Central memory CD8-positive, alpha-beta T cell (primary cell): ENCODE data around the gene LMX1A.

ENCODE experiments used
- ATAC-seq: fragments of 150-1000 bp; cut with Tn5 transposase; replicated peaks from 2 replicates; pipeline ENCODE4 v1.10.0; 2022; ENCODE audit warnings: mild to moderate bottlenecking, moderate FRiP score, moderate number of reproducible peaks; ENCODE audit not compliant: poor library complexity, severe bottlenecking; ENCODE audit errors: extremely low read depth
- DNase-seq, 2 donors: peaks; one replicate each; pipeline ENCODE4 v3.0.0; 2021; ENCODE audit warnings: low spot score in 2 of 2
- H3K27ac Mint-ChIP-seq: one replicate; pipeline ENCODE4 v1.8.0; 2022; ENCODE audit warnings: low read depth, mild to moderate bottlenecking, moderate library complexity, mixed read lengths
- H3K27me3 Mint-ChIP-seq: one replicate; pipeline ENCODE4 v1.8.0; 2022; ENCODE audit warnings: mixed read lengths
- H3K36me3 Mint-ChIP-seq: one replicate; pipeline ENCODE4 v1.8.0; 2022; ENCODE audit warnings: mild to moderate bottlenecking, moderate library complexity, mixed read lengths; ENCODE audit not compliant: insufficient read depth
- H3K4me1 Mint-ChIP-seq: one replicate; pipeline ENCODE4 v1.8.0; 2022; ENCODE audit warnings: mixed read lengths
- H3K4me3 Mint-ChIP-seq: one replicate; pipeline ENCODE4 v1.8.0; 2022; ENCODE audit warnings: mild to moderate bottlenecking, moderate library complexity, mixed read lengths
- H3K9me3 Mint-ChIP-seq: one replicate; pipeline ENCODE4 v1.8.0; 2022; ENCODE audit warnings: mixed read lengths

The LMX1A gene

DNA sequence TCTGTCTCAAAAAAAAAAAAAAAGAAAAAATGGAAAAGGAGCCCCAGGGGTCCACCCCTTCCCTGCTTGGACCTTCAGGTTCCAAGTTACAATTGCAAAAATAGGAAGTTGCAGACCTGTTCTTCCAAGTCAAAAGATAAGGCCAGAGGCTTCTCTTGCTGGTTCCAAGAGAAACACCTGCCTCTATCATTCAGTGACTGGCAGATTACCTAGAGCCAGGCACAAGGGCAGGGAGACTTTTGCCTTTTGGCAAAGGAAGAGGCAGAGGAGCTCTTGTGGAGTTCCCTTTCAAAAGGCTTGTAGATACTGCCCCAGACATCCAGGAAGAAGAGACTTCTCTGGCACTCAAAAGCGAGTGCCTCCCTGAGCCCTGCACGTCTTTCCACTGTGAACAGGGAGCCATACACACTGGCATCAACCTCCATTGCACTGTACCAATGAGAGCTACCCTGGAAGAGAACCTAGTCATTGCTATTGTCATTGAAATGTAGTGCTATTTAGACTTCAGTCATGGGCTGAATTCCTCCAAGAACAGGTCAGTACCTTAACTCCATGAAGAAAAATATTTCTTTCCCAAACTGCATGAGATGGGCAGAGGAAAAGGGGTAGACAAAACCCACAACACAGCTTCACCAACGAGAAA, 91.2 kb downstream of the LMX1A start:
- ATAC-seq (no peak), DNase-seq (no peak)
- H3K9me3 Mint-ChIP-seq = peaks cover 6% of the 10 kb centered on the region
- no peak overlapping the region for H3K27ac Mint-ChIP-seq
- H3K36me3 Mint-ChIP-seq = no peaks in the 10 kb centered on the region
- no peak overlapping the region for H3K4me3 Mint-ChIP-seq
- no peaks in the 10 kb centered on the region for H3K4me1 Mint-ChIP-seq
- H3K27me3 Mint-ChIP-seq = peaks cover 13% of the 10 kb centered on the region

- ATAC-seq (no peak), DNase-seq (no peak)
- Mint-ChIP-seq H3K4me3 (no peak overlapping the region), H3K9me3 (peaks cover 5% of the 10 kb centered on the region), H3K27me3 (peaks cover 28% of the 10 kb centered on the region), H3K4me1 (no peaks in the 10 kb centered on the region), H3K27ac (no peak overlapping the region), H3K36me3 (no peaks in the 10 kb centered on the region)
These were observed 96.6 kb downstream of the LMX1A start for GRCh38 chr1:165259706-165260428.

DNA sequence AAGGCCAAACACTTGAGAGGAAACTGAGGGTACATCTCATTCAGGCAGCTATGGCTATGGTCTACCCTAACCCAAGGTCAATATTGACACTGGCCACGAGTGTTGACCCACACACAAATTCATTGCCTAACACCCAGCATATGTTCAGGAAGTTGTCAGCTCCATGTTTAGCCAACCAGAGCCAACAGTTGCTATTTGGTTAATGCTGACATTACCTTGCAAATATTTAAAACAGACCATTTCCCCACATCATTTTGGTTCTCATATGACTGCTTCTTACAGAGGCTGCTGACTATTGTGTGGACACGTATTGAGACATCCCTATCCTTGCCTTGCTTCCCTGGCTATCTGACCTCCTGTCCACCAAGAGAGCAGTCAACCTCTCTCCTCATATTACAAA, 97.3 kb downstream of the LMX1A start:
- Mint-ChIP-seq H3K27me3 (peaks cover 35% of the 10 kb centered on the region), H3K4me3 (no peak overlapping the region), H3K36me3 (no peaks in the 10 kb centered on the region), H3K9me3 (peaks cover 5% of the 10 kb centered on the region), H3K4me1 (no peaks in the 10 kb centered on the region), H3K27ac (no peak overlapping the region)
- ATAC-seq (no peak), DNase-seq (no peak)

- Mint-ChIP-seq H3K9me3 (peaks cover 5% of the 10 kb centered on the region), H3K4me1 (no peaks in the 10 kb centered on the region), H3K27me3 (peaks cover 42% of the 10 kb centered on the region), H3K27ac (no peak overlapping the region), H3K36me3 (no peaks in the 10 kb centered on the region), H3K4me3 (no peak overlapping the region)
- DNase-seq = no peak
- ATAC-seq = no peak
These were observed 98.5 kb downstream of the LMX1A start for GRCh38 chr1:165257969-165258459.

- DNase-seq (no peak), ATAC-seq (no peak)
- peaks cover 5% of the 10 kb centered on the region for H3K9me3 Mint-ChIP-seq
- H3K4me3 Mint-ChIP-seq = no peak overlapping the region
- H3K4me1 Mint-ChIP-seq = no peaks in the 10 kb centered on the region
- peaks cover 42% of the 10 kb centered on the region for H3K27me3 Mint-ChIP-seq
- no peak overlapping the region for H3K27ac Mint-ChIP-seq
- no peaks in the 10 kb centered on the region for H3K36me3 Mint-ChIP-seq
These were observed 101.5 kb downstream of the LMX1A start for GRCh38 chr1:165254896-165255625.

GRCh38 chr1:165254376-165254775, 102.1 kb downstream of the LMX1A start:
- Mint-ChIP-seq H3K4me1 (no peaks in the 10 kb centered on the region), H3K36me3 (no peaks in the 10 kb centered on the region), H3K27me3 (peaks cover 37% of the 10 kb centered on the region), H3K4me3 (no peak overlapping the region), H3K9me3 (peaks cover 5% of the 10 kb centered on the region), H3K27ac (no peak overlapping the region)
- no peak for DNase-seq
- ATAC-seq = no peak

DNA sequence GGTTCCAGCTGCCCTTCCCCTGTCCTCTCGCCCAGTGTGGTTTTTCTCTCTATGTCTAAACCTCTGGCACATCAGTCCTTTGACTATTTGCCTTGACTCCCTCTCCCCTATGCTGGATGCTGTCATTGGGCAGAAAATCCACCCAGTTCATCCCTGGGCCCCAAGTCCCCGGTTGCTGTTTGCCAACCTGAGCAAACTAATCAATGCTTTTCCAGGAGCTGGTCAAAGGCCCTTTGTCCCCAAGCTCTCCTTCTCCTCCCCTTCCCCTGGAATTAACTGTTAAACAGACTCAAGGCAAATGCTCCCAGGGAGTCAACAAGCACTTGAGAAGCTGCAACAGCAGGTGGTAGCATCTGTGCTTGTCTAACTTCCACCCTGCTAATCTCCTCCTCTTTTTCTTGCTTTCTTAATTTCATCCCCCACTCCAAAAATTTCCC, 102.7 kb downstream of the LMX1A start:
- ATAC-seq (no peak), DNase-seq (no peak)
- Mint-ChIP-seq H3K27me3 (peaks cover 35% of the 10 kb centered on the region), H3K4me3 (no peak overlapping the region), H3K36me3 (no peaks in the 10 kb centered on the region), H3K4me1 (no peaks in the 10 kb centered on the region), H3K27ac (no peak overlapping the region), H3K9me3 (peaks cover 5% of the 10 kb centered on the region)

- H3K36me3 Mint-ChIP-seq = no peaks in the 10 kb centered on the region
- DNase-seq = no peak
- no peak for ATAC-seq
- no peak overlapping the region for H3K27ac Mint-ChIP-seq
- H3K27me3 Mint-ChIP-seq = peaks cover 6% of the 10 kb centered on the region
- H3K9me3 Mint-ChIP-seq = no peaks in the 10 kb centered on the region
- H3K4me3 Mint-ChIP-seq = no peak overlapping the region
- no peaks in the 10 kb centered on the region for H3K4me1 Mint-ChIP-seq
These were observed 107.4 kb downstream of the LMX1A start for GRCh38 chr1:165248969-165249571.

- DNase-seq (no peak), ATAC-seq (no peak)
- Mint-ChIP-seq H3K36me3 (no peaks in the 10 kb centered on the region), H3K27me3 (peaks cover 28% of the 10 kb centered on the region), H3K4me3 (no peak overlapping the region), H3K9me3 (no peaks in the 10 kb centered on the region), H3K4me1 (no peaks in the 10 kb centered on the region), H3K27ac (no peak overlapping the region)
These were observed 114.6 kb downstream of the LMX1A start for GRCh38 chr1:165241952-165242351.

GRCh38 chr1:165241321-165241720, 115.2 kb downstream of the LMX1A start:
- no peak for DNase-seq
- Mint-ChIP-seq H3K27me3 (peaks cover 35% of the 10 kb centered on the region), H3K4me1 (no peaks in the 10 kb centered on the region), H3K9me3 (no peaks in the 10 kb centered on the region), H3K36me3 (no peaks in the 10 kb centered on the region), H3K4me3 (no peak overlapping the region), H3K27ac (no peak overlapping the region)
- ATAC-seq = no peak

DNA sequence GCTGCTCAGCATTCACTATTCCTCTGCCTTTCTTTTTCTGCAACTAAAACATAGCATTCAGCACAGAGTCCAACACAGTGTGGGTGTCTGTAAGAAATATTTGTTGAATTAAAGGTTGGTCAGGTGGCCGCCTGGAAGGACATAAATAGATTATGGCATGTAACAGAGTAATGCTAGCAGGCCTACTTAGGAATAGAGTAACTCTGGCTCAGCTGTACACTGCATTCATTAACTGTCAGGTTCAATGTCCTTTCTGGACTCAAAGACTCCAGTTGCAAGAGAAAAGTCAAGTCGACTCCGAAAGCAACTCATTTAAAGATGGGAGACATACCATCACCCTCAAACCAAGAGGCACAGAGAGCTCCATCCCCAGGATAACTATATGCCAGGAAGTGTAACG, 116.0 kb downstream of the LMX1A start:
- peaks cover 43% of the 10 kb centered on the region for H3K27me3 Mint-ChIP-seq
- H3K36me3 Mint-ChIP-seq = no peaks in the 10 kb centered on the region
- no peak for ATAC-seq
- DNase-seq = no peak
- no peak overlapping the region for H3K4me3 Mint-ChIP-seq
- no peaks in the 10 kb centered on the region for H3K4me1 Mint-ChIP-seq
- no peak overlapping the region for H3K27ac Mint-ChIP-seq
- H3K9me3 Mint-ChIP-seq = no peaks in the 10 kb centered on the region

- DNase-seq (no peak), ATAC-seq (no peak)
- H3K27ac Mint-ChIP-seq = no peak overlapping the region
- H3K36me3 Mint-ChIP-seq = no peaks in the 10 kb centered on the region
- peaks cover 49% of the 10 kb centered on the region for H3K27me3 Mint-ChIP-seq
- H3K4me1 Mint-ChIP-seq = no peaks in the 10 kb centered on the region
- no peaks in the 10 kb centered on the region for H3K9me3 Mint-ChIP-seq
- H3K4me3 Mint-ChIP-seq = no peak overlapping the region
These were observed 116.6 kb downstream of the LMX1A start for GRCh38 chr1:165239873-165240272.
